GM23338 (cell line): ENCODE data around the gene PHKB. TPM values are rescaled to one million over a fixed set of nuclear protein-coding genes. Genes with fewer than 3 reads are reported as not detected.

Source experiments
- ATAC-seq: fragments of 200-7000 bp; cut with Tn5 transposase; 3 replicates; pipeline ENCODE4 v1.9.1; 2020
- DNase-seq: peaks from one replicate; pipeline ENCODE4 v3.0.0-alpha.2; 2015; ENCODE audit warnings: low spot score
- H2AFZ ChIP-seq: fragments of 200-600 bp; sonication (generic); 2 replicates; pipeline ENCODE4 v1.8.0; 2016; ENCODE audit warnings: antibody characterized with exemption, mild to moderate bottlenecking, moderate library complexity
- H3F3A ChIP-seq: fragments of 200-600 bp; sonication (generic); replicated peaks from 2 replicates; pipeline ENCODE4 v1.8.0; 2017; ENCODE audit warnings: antibody characterized with exemption, mixed run types, low read depth
- H3K27ac ChIP-seq: fragments of 200-600 bp; sonication (generic); 2 replicates; pipeline ENCODE4 v1.6.1; 2016; ENCODE audit warnings: low read depth
- H3K27me3 ChIP-seq: fragments of 200-600 bp; sonication (generic); 2 replicates; pipeline ENCODE4 v1.8.0; 2016; ENCODE audit warnings: mild to moderate bottlenecking, mixed run types, moderate library complexity; ENCODE audit not compliant: insufficient read depth
- H3K36me3 ChIP-seq: fragments of 200-600 bp; sonication (generic); 2 replicates; pipeline ENCODE4 v1.8.0; 2016; ENCODE audit warnings: mild to moderate bottlenecking; ENCODE audit not compliant: insufficient read depth
- H3K4me1 ChIP-seq: fragments of 200-600 bp; sonication (generic); 2 replicates; pipeline ENCODE4 v1.8.0; 2016; ENCODE audit warnings: mild to moderate bottlenecking, moderate library complexity; ENCODE audit not compliant: insufficient read depth
- H3K4me2 ChIP-seq: fragments of 200-600 bp; sonication (generic); 2 replicates; pipeline ENCODE4 v1.7.1; 2017; ENCODE audit warnings: mixed run types
- H3K4me3 ChIP-seq: fragments of 200-600 bp; sonication (generic); 2 replicates; pipeline ENCODE4 v1.6.1; 2016; ENCODE audit warnings: mixed run types
- H3K79me2 ChIP-seq: fragments of 200-600 bp; sonication (generic); replicated peaks from 2 replicates; pipeline ENCODE4 v1.8.0; 2017; ENCODE audit warnings: mild to moderate bottlenecking; ENCODE audit not compliant: insufficient read depth
- H3K9me2 ChIP-seq: fragments of 200-600 bp; sonication (generic); 2 replicates; pipeline ENCODE4 v1.8.0; 2017; ENCODE audit not compliant: insufficient read depth
- H4K20me1 ChIP-seq: fragments of 200-600 bp; sonication (generic); replicated peaks from 2 replicates; pipeline ENCODE4 v1.8.0; 2017; ENCODE audit warnings: mild to moderate bottlenecking; ENCODE audit not compliant: insufficient read depth
- H3K27ac Mint-ChIP-seq: 2 replicates; pipeline ENCODE4 v1.8.0; 2020; ENCODE audit warnings: inconsistent platforms, mild to moderate bottlenecking, moderate library complexity, mixed read lengths
- H3K27me3 Mint-ChIP-seq: 3 replicates; pipeline ENCODE4 v1.8.0; 2022; ENCODE audit warnings: low read depth, mild to moderate bottlenecking, moderate library complexity, mixed read lengths, inconsistent platforms; ENCODE audit not compliant: insufficient read depth, poor library complexity
- H3K36me3 Mint-ChIP-seq: 3 replicates; pipeline ENCODE4 v1.8.0; 2021; ENCODE audit warnings: low read depth, mild to moderate bottlenecking, inconsistent platforms, moderate library complexity, mixed read lengths
- H3K4me1 Mint-ChIP-seq: 3 replicates; pipeline ENCODE4 v1.8.0; 2020; ENCODE audit warnings: mild to moderate bottlenecking, inconsistent platforms, mixed read lengths
- H3K4me3 Mint-ChIP-seq: 3 replicates; pipeline ENCODE4 v1.8.0; 2021; ENCODE audit warnings: moderate library complexity, mild to moderate bottlenecking, inconsistent platforms, mixed read lengths
- H3K9me3 Mint-ChIP-seq: 3 replicates; pipeline ENCODE4 v1.8.0; 2020; ENCODE audit warnings: moderate library complexity, mild to moderate bottlenecking, inconsistent platforms, mixed read lengths
- ETS1 ChIP-seq: IDR thresholded peaks from 2 replicates; pipeline ENCODE4 v1.6.1; 2016; ENCODE audit warnings: antibody characterized with exemption
- EZH2 ChIP-seq: fragments of 200-600 bp; sonication (generic); IDR thresholded peaks from one replicate; pipeline ENCODE4 v1.8.0; 2017; ENCODE audit warnings: antibody characterized with exemption, mild to moderate bottlenecking, low read depth; ENCODE audit not compliant: unreplicated experiment
- JUNB ChIP-seq: IDR thresholded peaks from one replicate; pipeline ENCODE4 v1.6.1; 2016; ENCODE audit warnings: antibody characterized with exemption; ENCODE audit not compliant: unreplicated experiment
- NANOG ChIP-seq: IDR thresholded peaks from 2 replicates; pipeline ENCODE4 v1.6.1; 2016; ENCODE audit warnings: antibody characterized with exemption, borderline replicate concordance
- POLR2AphosphoS5 ChIP-seq: IDR thresholded peaks from 2 replicates; pipeline ENCODE4 v1.6.1; 2016; ENCODE audit warnings: antibody characterized with exemption, low read depth
- ZNF114 ChIP-seq: fragments of 250-450 bp; sonication (Bioruptor Pico); IDR thresholded peaks from 2 replicates; pipeline ENCODE4 v1.5.0; 2020; ENCODE audit warnings: mild to moderate bottlenecking, moderate library complexity
- ZNF331 ChIP-seq: fragments of 250-450 bp; sonication (Bioruptor Pico); IDR thresholded peaks from 2 replicates; pipeline ENCODE4 v1.5.0; 2020; ENCODE audit warnings: low read depth, mild to moderate bottlenecking, moderate library complexity
- polyA plus RNA-seq: library from polyadenylated mRNA; unstranded; fragments of >200 nt; fragmentation: Nextera tagmentation; extraction: Ambion mirVana; gene quantifications from 2 replicates; pipeline ENCODE4 v1.2.1, GENCODE V29; 2016
- total RNA-seq: library from RNA; depleted of rRNA; stranded (reverse); fragments of >200 nt; shearing (Covaris generic); gene quantifications from 2 replicates; pipeline ENCODE4 v1.2.3, GENCODE V29; 2014
- TF ChIP-seq, protein P1 (sequence below): fragments of 250-450 bp; sonication (Bioruptor Pico); IDR thresholded peaks from 2 replicates; pipeline ENCODE4 v1.5.0; 2020; ENCODE audit warnings: mild to moderate bottlenecking, moderate library complexity

Gene PHKB
- total and polyA plus RNA-seq, 2 experiments from 2014 or later, result 20.3 to 57.3 TPM

DNA sequence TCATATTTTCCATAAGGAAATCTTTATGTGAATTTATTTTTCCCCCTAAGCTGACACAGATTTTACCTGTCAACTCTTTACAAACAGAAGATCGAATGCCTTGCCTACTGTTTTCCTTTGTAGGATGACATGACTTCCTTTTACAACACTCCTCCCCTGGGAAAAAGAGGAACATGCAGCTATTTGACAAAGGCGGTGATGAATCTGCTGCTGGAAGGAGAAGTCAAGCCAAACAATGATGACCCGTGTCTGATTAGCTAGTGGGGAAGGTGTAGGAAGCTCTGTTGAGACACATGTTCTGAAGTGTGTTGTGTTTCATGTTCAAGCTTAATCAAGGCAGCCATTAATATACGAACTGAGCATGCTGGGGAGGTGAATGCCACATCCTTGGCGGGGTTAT, 238.0 kb downstream of the PHKB start:
- Histone ChIP-seq H3K27me3 (no peaks in the 10 kb centered on the region), H3K4me3 (no peak overlapping the region), H3K27ac (no peak overlapping the region), H3F3A (no peaks in the 10 kb centered on the region), H3K4me2 (peak overlapping the region; percentile 9; the same call in 1 of the 2 replicates), H3K9me2 (no peaks in the 10 kb centered on the region), H3K4me1 (peaks cover 35% of the 10 kb centered on the region), H4K20me1 (no peaks in the 10 kb centered on the region), H3K36me3 (no peaks in the 10 kb centered on the region; the same call in 1 of the 2 replicates), H3K79me2 (no peaks in the 10 kb centered on the region), H2AFZ (no peak overlapping the region)
- TF ChIP-seq JUNB (no peak), EZH2 (no peak), ZNF331 (no peak), ETS1 (no peak), ZNF114 (no peak), NANOG (no peak), POLR2AphosphoS5 (no peak)
- TF ChIP-seq, protein P1, sequence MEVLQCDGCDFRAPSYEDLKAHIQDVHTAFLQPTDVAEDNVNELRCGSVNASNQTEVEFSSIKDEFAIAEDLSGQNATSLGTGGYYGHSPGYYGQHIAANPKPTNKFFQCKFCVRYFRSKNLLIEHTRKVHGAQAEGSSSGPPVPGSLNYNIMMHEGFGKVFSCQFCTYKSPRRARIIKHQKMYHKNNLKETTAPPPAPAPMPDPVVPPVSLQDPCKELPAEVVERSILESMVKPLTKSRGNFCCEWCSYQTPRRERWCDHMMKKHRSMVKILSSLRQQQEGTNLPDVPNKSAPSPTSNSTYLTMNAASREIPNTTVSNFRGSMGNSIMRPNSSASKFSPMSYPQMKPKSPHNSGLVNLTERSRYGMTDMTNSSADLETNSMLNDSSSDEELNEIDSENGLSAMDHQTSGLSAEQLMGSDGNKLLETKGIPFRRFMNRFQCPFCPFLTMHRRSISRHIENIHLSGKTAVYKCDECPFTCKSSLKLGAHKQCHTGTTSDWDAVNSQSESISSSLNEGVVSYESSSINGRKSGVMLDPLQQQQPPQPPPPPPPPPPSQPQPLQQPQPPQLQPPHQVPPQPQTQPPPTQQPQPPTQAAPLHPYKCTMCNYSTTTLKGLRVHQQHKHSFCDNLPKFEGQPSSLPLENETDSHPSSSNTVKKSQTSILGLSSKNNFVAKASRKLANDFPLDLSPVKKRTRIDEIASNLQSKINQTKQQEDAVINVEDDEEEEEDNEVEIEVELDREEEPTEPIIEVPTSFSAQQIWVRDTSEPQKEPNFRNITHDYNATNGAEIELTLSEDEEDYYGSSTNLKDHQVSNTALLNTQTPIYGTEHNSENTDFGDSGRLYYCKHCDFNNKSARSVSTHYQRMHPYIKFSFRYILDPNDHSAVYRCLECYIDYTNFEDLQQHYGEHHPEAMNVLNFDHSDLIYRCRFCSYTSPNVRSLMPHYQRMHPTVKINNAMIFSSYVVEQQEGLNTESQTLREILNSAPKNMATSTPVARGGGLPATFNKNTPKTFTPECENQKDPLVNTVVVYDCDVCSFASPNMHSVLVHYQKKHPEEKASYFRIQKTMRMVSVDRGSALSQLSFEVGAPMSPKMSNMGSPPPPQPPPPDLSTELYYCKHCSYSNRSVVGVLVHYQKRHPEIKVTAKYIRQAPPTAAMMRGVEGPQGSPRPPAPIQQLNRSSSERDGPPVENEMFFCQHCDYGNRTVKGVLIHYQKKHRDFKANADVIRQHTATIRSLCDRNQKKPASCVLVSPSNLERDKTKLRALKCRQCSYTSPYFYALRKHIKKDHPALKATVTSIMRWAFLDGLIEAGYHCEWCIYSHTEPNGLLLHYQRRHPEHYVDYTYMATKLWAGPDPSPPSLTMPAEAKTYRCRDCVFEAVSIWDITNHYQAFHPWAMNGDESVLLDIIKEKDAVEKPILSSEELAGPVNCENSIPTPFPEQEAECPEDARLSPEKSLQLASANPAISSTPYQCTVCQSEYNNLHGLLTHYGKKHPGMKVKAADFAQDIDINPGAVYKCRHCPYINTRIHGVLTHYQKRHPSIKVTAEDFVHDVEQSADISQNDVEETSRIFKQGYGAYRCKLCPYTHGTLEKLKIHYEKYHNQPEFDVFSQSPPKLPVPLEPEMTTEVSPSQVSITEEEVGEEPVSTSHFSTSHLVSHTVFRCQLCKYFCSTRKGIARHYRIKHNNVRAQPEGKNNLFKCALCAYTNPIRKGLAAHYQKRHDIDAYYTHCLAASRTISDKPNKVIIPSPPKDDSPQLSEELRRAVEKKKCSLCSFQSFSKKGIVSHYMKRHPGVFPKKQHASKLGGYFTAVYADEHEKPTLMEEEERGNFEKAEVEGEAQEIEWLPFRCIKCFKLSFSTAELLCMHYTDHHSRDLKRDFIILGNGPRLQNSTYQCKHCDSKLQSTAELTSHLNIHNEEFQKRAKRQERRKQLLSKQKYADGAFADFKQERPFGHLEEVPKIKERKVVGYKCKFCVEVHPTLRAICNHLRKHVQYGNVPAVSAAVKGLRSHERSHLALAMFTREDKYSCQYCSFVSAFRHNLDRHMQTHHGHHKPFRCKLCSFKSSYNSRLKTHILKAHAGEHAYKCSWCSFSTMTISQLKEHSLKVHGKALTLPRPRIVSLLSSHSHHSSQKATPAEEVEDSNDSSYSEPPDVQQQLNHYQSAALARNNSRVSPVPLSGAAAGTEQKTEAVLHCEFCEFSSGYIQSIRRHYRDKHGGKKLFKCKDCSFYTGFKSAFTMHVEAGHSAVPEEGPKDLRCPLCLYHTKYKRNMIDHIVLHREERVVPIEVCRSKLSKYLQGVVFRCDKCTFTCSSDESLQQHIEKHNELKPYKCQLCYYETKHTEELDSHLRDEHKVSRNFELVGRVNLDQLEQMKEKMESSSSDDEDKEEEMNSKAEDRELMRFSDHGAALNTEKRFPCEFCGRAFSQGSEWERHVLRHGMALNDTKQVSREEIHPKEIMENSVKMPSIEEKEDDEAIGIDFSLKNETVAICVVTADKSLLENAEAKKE, result no peak
- no peak overlapping the region for H3K4me3 Mint-ChIP-seq
- H3K27ac Mint-ChIP-seq, result peak overlapping the region; percentile 71
- DNase-seq (peak; percentile 29), ATAC-seq (no peak; the same call in 2 of the 3 replicates)
- H3K4me1 Mint-ChIP-seq, result peaks cover 26% of the 10 kb centered on the region
- no peaks in the 10 kb centered on the region for H3K27me3 Mint-ChIP-seq
- H3K9me3 Mint-ChIP-seq, result peaks cover 3% of the 10 kb centered on the region; the same call in 2 of the 3 replicates
- H3K36me3 Mint-ChIP-seq, result peaks cover 13% of the 10 kb centered on the region; the same call in 2 of the 3 replicates
